22Rv1 (cell line): Measurements from ENCODE around the gene LPIN2.

Source experiments
- H3K27ac ChIP-seq: fragments of 450-650 bp; 2 replicates; pipeline ENCODE4 v1.5.1; 2017
- ZFX ChIP-seq: fragments of 450-650 bp; IDR thresholded peaks from 2 replicates; pipeline ENCODE4 v1.6.1; 2017; ENCODE audit warnings: antibody characterized with exemption, borderline replicate concordance
- TF ChIP-seq, protein P1 (sequence below): fragments of 450-650 bp; IDR thresholded peaks from 2 replicates; pipeline ENCODE4 v1.5.1; 2017; ENCODE audit warnings: mild to moderate bottlenecking

Gene LPIN2

DNA sequence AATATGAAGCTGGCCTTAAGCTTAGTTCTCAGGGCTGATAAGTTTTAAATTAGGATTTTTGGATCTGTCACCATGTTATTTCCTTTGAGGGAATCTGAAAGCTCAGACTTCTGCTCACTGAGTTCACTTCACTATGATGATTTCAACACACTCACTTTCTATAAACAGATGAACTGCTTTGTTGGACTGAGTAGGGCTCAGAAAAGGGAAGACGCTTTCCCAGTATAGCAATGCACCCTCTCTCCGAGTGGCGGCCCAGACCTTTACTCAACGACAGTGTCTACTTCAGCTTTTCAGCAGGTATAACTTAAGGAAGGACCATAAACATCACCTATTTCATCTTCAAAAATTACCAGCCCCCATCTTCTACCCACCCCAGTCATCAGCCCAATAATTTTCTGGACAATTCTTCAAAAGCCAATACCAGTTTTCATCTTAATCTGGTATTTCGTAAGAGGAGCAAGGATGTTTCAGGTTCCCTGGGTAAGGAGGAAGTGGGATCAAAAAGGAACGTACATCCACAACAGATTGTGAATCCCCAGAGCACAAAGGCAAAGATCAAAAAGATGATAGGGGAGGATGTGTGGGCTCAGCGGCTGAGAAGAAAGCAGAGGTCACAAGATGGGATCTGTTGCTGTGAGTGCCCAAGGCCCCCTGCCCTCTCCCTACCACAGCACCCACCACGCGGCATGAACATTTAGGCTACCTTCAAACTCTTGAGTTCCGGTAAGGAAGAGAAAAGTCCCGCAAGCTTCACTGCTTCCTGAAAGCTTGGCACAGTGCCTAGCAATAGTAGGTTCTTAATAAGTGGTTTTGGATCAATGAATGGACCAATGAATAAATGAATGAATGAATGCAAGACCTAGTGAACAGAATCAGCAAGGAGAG is 41.9 kb downstream of the LPIN2 start:
- no peak for TF ChIP-seq ZFX
- TF ChIP-seq, protein P1, sequence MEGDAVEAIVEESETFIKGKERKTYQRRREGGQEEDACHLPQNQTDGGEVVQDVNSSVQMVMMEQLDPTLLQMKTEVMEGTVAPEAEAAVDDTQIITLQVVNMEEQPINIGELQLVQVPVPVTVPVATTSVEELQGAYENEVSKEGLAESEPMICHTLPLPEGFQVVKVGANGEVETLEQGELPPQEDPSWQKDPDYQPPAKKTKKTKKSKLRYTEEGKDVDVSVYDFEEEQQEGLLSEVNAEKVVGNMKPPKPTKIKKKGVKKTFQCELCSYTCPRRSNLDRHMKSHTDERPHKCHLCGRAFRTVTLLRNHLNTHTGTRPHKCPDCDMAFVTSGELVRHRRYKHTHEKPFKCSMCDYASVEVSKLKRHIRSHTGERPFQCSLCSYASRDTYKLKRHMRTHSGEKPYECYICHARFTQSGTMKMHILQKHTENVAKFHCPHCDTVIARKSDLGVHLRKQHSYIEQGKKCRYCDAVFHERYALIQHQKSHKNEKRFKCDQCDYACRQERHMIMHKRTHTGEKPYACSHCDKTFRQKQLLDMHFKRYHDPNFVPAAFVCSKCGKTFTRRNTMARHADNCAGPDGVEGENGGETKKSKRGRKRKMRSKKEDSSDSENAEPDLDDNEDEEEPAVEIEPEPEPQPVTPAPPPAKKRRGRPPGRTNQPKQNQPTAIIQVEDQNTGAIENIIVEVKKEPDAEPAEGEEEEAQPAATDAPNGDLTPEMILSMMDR, result no peak
- H3K27ac ChIP-seq, result no peak overlapping the region

DNA sequence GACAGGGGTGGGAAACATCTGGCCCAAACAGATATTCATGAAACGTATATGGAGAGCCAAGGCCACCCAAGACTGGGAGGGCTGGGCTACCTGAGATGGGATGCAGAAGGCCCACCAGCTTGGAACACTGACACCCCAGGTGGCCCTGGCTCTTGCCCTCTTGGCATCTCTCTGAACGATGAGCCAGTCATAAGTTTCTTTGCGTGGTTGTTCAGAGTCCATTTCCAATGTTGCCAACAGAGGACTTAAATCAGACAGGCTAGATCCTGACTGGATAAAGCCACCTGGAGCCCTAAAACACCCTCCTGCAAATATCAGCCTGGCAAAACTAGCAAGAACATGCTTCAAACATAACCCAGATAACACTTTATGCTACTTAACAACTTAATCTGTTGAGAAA is 42.6 kb downstream of the LPIN2 start:
- TF ChIP-seq ZFX, result no peak
- TF ChIP-seq, protein P1, result no peak
- H3K27ac ChIP-seq, result no peak overlapping the region

GRCh38 chr18:2969695-2970094 is 43.2 kb downstream of the LPIN2 start:
- H3K27ac ChIP-seq, result no peak overlapping the region
- TF ChIP-seq, protein P1, result no peak
- no peak for TF ChIP-seq ZFX

DNA sequence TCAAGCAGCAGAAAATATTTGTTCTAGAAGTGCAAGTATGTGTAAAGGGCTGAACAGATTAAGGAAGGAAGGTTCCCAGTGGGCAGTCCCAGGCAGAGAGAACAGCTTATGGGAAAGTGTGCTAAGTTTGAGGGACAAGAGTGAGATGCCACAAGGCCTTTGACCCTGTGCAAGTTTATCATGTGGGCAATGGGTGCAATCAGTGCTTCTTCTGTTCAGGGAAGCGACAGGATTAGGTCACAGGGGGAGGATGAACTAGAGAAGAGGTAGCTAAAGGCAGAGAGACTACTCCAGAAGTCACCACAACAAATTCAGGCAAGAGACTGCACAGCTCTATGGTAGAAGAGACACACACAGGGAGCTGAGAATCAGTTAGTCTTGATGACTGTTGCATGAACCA is 44.3 kb downstream of the LPIN2 start:
- no peak overlapping the region for H3K27ac ChIP-seq
- TF ChIP-seq ZFX, result no peak
- TF ChIP-seq, protein P1, result no peak

GRCh38 chr18:2967820-2968219 is 45.1 kb downstream of the LPIN2 start:
- no peak overlapping the region for H3K27ac ChIP-seq
- no peak for TF ChIP-seq ZFX
- TF ChIP-seq, protein P1, result no peak

GRCh38 chr18:2967357-2967756 is 45.6 kb downstream of the LPIN2 start:
- H3K27ac ChIP-seq, result no peak overlapping the region
- TF ChIP-seq, protein P1, result no peak
- TF ChIP-seq ZFX, result no peak

GRCh38 chr18:2966560-2966959 is 46.4 kb downstream of the LPIN2 start:
- H3K27ac ChIP-seq, result no peak overlapping the region
- TF ChIP-seq, protein P1, result no peak
- no peak for TF ChIP-seq ZFX
